Activated CD8-positive, alpha-beta T cell treated with anti-CD3 and anti-CD28 coated beads for 36 hours (primary cell): Measurements from ENCODE around the gene COL4A1. TPM values are rescaled to one million over a fixed set of nuclear protein-coding genes. Genes with fewer than 3 reads are reported as not detected.

Source experiments
- ATAC-seq: fragments of 200-7000 bp; cut with Tn5 transposase; one replicate; pipeline ENCODE4 v1.10.0; 2021; ENCODE audit warnings: mild to moderate bottlenecking, moderate library complexity
- CTCF ChIA-PET: fragments of 350-600 bp; sonication (Branson Sonifier 250); formaldehyde crosslinking; loops from one replicate; lab custom pipeline; 2021; ENCODE audit warnings: antibody characterized with exemption; lab: Charles Lee
- POLR2A ChIA-PET: fragments of 350-600 bp; sonication (Branson Sonifier 250); formaldehyde crosslinking; loops from one replicate; lab custom pipeline; 2021; ENCODE audit warnings: antibody characterized with exemption; lab: Charles Lee
- DNase-seq: peaks from one replicate; pipeline ENCODE4 v3.0.0-alpha.2; 2020
- H3K27ac Mint-ChIP-seq: one replicate; pipeline ENCODE4 v1.8.0; 2021; ENCODE audit warnings: mild to moderate bottlenecking, mixed read lengths
- H3K27me3 Mint-ChIP-seq: one replicate; pipeline ENCODE4 v1.8.0; 2021; ENCODE audit warnings: mixed read lengths
- H3K36me3 Mint-ChIP-seq: one replicate; pipeline ENCODE4 v1.8.0; 2021; ENCODE audit warnings: low read depth, mixed read lengths
- H3K4me1 Mint-ChIP-seq: one replicate; pipeline ENCODE4 v1.8.0; 2021; ENCODE audit warnings: low read depth, mixed read lengths
- H3K4me3 Mint-ChIP-seq: one replicate; pipeline ENCODE4 v1.8.0; 2021; ENCODE audit warnings: mild to moderate bottlenecking, moderate library complexity, mixed read lengths
- H3K9me3 Mint-ChIP-seq: one replicate; pipeline ENCODE4 v1.8.0; 2021; ENCODE audit warnings: mixed read lengths
- intact Hi-C: fragments of 100-400 bp; cut with micrococcal nuclease; formaldehyde crosslinking; loops from one replicate; pipeline ENCODE4 v1.10.0; 2022
- total RNA-seq, 2 experiments: library from RNA; stranded (reverse); gene quantifications; one replicate each; pipeline ENCODE4 v1.2.3, GENCODE V29; 2021
- TF ChIP-seq, protein P1 (sequence below): fragments of 200-600 bp; IDR thresholded peaks from one replicate; pipeline ENCODE4 v1.8.0; 2022; ENCODE audit warnings: antibody characterized with exemption, mild to moderate bottlenecking

COL4A1 gene
- total RNA-seq, 2 experiments from 2014 or later = not detected

- TF ChIP-seq, protein P1, sequence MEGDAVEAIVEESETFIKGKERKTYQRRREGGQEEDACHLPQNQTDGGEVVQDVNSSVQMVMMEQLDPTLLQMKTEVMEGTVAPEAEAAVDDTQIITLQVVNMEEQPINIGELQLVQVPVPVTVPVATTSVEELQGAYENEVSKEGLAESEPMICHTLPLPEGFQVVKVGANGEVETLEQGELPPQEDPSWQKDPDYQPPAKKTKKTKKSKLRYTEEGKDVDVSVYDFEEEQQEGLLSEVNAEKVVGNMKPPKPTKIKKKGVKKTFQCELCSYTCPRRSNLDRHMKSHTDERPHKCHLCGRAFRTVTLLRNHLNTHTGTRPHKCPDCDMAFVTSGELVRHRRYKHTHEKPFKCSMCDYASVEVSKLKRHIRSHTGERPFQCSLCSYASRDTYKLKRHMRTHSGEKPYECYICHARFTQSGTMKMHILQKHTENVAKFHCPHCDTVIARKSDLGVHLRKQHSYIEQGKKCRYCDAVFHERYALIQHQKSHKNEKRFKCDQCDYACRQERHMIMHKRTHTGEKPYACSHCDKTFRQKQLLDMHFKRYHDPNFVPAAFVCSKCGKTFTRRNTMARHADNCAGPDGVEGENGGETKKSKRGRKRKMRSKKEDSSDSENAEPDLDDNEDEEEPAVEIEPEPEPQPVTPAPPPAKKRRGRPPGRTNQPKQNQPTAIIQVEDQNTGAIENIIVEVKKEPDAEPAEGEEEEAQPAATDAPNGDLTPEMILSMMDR = no peak
- peaks cover 4% of the 10 kb centered on the region for H3K9me3 Mint-ChIP-seq
- H3K27ac Mint-ChIP-seq = peak overlapping the region; percentile 73
- H3K4me1 Mint-ChIP-seq = peaks cover 10% of the 10 kb centered on the region
- peak overlapping the region; percentile 66 for H3K4me3 Mint-ChIP-seq
- DNase-seq (peak; percentile 58), ATAC-seq (peak; percentile 68)
- ChIA-PET POLR2A (no interaction called here), CTCF (no interaction called here)
- H3K27me3 Mint-ChIP-seq = peaks cover 39% of the 10 kb centered on the region
- intact Hi-C loops = no loop called here
- H3K36me3 Mint-ChIP-seq = no peaks in the 10 kb centered on the region
Observed at GRCh38 chr13:110137680-110138009, 169.3 kb downstream of the COL4A1 start.

- Mint-ChIP-seq H3K27ac (no peak overlapping the region), H3K36me3 (no peaks in the 10 kb centered on the region), H3K4me3 (peak overlapping the region; percentile 66), H3K4me1 (peaks cover 10% of the 10 kb centered on the region), H3K9me3 (no peaks in the 10 kb centered on the region), H3K27me3 (peaks cover 38% of the 10 kb centered on the region)
- intact Hi-C loops = no loop called here
- ATAC-seq = no peak
- DNase-seq = no peak
- ChIA-PET CTCF (no interaction called here), POLR2A (no interaction called here)
- TF ChIP-seq, protein P1 = no peak
Observed at GRCh38 chr13:110136660-110137585, 170.0 kb downstream of the COL4A1 start.

DNA sequence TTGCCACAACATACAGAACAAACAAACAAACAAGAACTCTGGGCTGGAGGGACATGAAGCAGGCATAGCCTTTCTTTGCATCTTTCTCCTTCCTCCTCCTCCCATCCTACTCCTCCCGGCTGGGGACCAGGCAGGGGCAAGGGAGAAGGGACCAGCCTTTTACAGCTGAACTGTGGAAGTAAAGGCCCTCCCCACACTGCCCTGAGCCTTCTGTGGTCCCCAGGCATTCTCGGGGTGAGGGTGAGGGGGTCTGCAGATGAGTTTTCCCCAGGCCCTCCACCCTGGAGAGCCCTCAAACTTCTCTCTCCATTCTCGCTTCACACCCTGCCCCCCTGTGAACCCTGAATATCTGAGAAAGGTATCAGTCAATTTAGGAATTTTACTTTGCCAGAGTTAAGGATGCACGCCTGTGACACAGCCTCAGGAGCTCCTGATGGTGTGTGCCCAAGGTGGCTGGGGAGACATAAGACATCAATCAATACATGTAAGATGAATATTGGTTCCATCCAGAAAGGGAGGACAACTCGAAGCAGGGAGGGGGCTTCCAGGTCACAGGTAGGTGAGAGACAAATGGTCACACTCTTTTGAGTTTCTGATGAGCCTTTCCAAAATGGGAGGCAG, 170.9 kb downstream of the COL4A1 start:
- DNase-seq (no peak), ATAC-seq (no peak)
- no peak overlapping the region for H3K4me3 Mint-ChIP-seq
- H3K27me3 Mint-ChIP-seq = peaks cover 38% of the 10 kb centered on the region
- TF ChIP-seq, protein P1 = no peak
- ChIA-PET POLR2A (no interaction called here), CTCF (no interaction called here)
- intact Hi-C loops = no loop called here
- peaks cover 10% of the 10 kb centered on the region for H3K4me1 Mint-ChIP-seq
- H3K36me3 Mint-ChIP-seq = no peaks in the 10 kb centered on the region
- no peak overlapping the region for H3K27ac Mint-ChIP-seq
- no peaks in the 10 kb centered on the region for H3K9me3 Mint-ChIP-seq

- intact Hi-C loops = no loop called here
- Mint-ChIP-seq H3K36me3 (no peaks in the 10 kb centered on the region), H3K9me3 (no peaks in the 10 kb centered on the region), H3K4me1 (peaks cover 10% of the 10 kb centered on the region), H3K4me3 (no peak overlapping the region), H3K27me3 (peaks cover 34% of the 10 kb centered on the region), H3K27ac (no peak overlapping the region)
- DNase-seq (no peak), ATAC-seq (no peak)
- CTCF ChIA-PET = no interaction called here
- POLR2A ChIA-PET = no interaction called here
- TF ChIP-seq, protein P1 = no peak
Observed at GRCh38 chr13:110134801-110135200, 172.2 kb downstream of the COL4A1 start.
